ENCODE measurements around the gene NBEAL2.

GRCh38 chr3:46943237-46944187, 36.0 kb upstream of the NBEAL2 start:
- TF ChIP-seq POLR2A (IDR thresholded peaks at IDR 0.05) (no peak), CTCF (IDR thresholded peaks at IDR 0.05) (no peak)

All from testis (tissue), 2 donors.